NCI-H524 treated with DMSO at 0.1 percent for 48 hours (cell line): ENCODE data around the gene TRAF2.
"Not testable (repeated sequence)": the region's sequence is repeated elsewhere in the genome, so short reads cannot be mapped to it uniquely, and the experiment has no call there.

Source experiments
- DNase-seq: peaks from one replicate; lab custom pipeline; 2025; lab: John Stamatoyannopoulos, UW

Gene TRAF2

GRCh38 chr9:136857581-136858412 lies 28.5 kb upstream of the TRAF2 start:
- DNase-seq: no peak

DNA sequence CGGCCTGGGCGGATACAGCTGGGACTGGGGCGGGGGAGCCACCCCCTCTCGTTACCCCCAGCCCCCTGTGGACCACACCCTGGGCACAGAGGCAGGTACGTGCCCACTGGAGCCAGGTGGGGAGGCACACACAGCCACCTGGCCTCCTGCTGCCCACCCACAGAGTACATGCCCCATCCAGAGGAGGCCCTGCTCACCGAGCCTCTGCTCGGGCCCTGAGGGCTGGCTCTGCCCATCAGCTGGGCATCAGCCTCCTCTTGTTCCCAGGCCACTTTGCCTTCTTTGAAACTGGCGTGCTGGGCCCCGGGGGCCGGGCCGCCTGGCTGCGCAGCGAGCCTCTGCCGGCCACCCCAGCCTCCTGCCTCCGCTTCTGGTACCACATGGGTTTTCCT lies 27.9 kb upstream of the TRAF2 start:
- no peak for DNase-seq

DNA sequence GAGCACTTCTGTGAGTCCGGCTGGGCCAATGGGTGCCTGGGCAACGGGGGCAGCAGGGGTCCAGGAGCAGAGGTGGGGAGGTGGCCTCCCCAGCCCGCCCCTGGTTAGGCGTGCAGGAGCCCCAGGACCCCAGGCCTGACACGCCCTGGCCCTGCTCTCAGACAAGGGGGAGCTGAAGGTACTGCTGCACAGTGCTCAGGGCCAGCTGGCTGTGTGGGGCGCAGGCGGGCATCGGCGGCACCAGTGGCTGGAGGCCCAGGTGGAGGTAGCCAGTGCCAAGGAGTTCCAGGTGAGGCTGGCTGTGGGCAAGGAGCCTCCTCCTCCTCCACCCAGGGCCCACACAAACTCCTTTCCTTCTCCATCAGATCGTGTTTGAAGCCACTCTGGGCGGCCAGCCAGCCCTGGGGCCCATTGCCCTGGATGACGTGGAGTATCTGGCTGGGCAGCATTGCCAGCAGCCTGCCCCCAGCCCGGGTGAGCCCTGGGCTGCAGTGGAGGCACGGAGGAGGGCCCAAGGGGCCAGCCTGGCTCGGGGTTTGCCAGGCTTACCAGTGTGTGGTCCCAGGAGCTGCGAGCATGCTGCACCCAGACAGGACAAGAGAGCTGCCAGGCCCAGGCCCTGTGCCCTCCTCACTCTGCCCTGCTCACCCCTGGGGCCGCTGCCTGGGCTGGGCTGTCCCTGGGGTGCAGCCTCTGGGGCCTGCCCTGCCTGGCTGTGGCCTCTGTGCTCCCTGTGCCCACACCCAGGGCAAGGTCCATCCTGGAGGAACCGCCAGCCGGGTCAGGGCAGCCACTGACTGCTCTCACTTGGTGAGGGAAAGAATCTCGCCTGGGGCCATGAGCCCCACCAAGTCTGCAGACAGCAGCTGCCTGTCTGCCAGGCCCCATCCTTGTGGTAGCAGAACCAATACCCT lies 27.2 kb upstream of the TRAF2 start:
- no peak for DNase-seq

- DNase-seq: no peak
Measured at GRCh38 chr9:136860529-136860928, 25.8 kb upstream of the TRAF2 start.

DNA sequence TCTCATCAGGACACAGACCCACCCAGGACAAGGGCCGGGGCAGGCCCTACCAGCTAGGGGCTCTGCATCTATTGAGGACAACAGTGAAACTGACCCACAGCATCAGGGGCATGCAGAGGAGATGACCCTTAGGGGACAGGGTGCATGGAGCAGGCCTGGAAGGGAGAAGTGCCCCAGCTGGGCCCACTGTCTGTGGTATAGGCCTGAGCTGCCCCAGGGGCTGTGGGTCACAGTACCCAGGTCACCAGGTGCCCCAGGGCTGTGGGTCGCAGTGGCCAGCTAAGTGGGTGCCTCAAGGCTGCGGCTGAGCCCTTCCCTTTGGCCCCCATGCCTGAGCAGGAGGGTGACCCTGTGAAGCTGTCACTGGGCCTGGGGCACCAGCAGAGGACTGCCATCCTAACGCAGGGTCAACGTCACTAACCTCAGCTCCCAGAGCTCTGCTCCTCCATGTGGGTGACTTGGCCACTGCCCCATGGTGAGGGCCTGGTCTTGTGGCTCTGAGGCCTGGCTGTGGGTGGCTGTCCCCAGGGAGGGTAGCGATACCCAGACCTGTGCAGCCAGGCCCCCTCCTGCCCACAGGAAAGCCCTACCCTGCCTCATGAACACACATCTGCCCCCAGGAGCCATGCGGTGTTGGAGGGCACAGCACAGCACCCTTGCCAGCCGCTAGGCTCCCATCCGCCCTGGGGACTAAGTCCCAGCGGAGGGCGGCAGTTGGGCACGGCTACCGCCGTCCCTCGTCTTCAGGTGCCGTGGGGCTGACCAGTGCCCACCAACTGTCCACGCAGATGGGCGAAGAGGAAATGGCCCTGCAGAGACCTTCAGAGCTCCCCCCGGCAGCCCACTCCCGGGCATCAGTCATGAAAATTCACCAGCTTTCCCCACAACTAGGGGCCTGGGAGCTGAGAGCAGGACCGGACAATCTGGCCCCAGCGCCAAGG lies 25.1 kb upstream of the TRAF2 start:
- no peak for DNase-seq

GRCh38 chr9:136861874-136862457 lies 24.4 kb upstream of the TRAF2 start:
- no peak for DNase-seq

GRCh38 chr9:136862849-136863622 lies 23.3 kb upstream of the TRAF2 start:
- no peak for DNase-seq

DNA sequence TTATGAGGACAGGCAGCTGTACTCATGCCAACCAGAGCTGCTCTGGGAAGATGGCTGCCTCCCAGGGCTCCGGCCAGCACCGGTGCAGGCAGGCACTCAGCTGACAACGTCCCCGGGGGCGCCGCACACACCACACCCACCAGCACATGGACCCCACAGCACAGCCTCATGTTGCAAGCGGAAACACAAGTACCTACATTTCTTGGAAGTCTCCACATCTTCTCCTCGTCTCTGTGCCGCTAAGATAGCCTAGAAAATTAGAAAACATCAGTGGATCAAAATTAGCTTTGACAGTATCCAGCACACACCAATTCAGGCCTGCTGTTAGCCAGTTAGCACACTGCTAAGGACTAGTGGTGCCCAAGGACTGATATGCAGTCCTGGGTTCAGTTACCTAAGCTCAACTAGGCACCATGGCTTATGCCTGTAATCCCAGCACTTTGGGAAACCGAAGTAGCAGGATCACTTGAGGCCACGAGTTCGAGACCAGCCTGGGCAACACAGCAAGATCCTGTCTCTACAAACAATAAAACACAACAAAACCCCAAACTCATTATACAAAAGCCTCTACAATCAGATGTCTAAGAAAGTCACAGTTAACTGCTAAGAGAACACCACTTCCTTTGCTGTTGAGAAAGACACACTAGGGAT lies 22.6 kb upstream of the TRAF2 start:
- DNase-seq: no peak

- DNase-seq: no peak
Measured at GRCh38 chr9:136865041-136865767, 21.1 kb upstream of the TRAF2 start.

GRCh38 chr9:136865768-136866103 lies 20.6 kb upstream of the TRAF2 start:
- DNase-seq: no peak

GRCh38 chr9:136866898-136867421 lies 19.4 kb upstream of the TRAF2 start:
- not testable (repeated sequence) for DNase-seq

GRCh38 chr9:136867480-136867879 lies 18.8 kb upstream of the TRAF2 start:
- no peak for DNase-seq

DNA sequence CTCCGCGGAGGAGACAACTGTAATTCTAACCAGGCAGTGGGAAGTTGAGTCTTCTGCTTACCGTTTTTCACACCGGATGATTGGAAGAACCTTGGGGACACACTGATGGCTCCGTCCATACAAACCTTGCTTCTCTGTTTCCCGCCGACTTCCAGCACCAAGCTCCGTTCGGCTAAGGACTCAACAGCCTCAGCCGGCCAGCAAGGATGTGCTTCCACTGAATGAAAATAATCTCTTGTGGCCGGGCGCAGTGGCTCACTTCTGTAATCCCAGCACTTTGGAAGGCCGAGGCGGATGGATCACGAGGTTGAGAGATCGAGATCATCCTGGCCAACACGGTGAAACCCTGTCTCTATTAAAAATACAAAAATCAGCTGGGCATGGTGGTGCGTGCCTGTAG lies 18.4 kb upstream of the TRAF2 start:
- DNase-seq: no peak

- DNase-seq: no peak
Measured at GRCh38 chr9:136868644-136869043, 17.7 kb upstream of the TRAF2 start.

DNA sequence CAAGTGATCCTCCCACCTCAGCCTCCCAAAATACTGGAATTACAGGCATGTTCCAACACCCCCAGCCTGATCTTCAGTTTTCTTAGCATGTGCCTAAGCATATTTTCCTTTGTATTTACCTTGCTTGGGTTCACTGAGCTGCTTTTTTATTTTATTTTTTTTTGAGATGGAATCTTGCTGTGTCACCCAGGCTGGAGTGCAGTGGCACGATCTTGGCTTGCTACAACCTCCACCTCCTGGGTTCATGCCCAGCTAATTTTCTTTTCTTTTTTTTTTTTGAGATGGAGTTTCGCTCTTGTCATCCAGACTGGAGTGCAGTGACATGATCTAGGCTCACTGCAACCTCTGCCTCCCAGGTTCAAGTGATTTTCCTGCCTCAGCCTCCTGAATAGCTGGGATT lies 16.7 kb upstream of the TRAF2 start:
- DNase-seq: not testable (repeated sequence)

- DNase-seq: no peak
Measured at GRCh38 chr9:136875155-136875554, 11.2 kb upstream of the TRAF2 start.

DNA sequence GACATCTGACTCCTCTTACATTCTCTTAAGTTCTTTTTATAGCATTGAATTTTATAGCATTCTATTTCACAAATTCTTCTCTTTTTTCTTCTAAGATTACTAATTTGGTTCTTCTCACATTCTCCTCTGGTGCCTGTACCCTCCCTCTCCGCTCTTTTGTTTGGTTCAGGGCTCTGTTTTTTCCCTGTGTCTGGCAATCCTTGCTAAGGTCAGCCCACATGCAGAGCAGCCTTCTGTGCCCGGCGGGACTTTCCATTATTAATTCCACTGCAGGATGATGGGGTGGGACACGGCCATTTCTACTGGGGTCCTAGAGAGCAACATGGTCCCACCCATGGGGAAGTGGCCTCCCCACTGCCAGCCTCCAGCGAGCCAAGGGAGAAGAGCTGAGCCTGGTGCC lies 9.8 kb upstream of the TRAF2 start:
- no peak for DNase-seq

DNA sequence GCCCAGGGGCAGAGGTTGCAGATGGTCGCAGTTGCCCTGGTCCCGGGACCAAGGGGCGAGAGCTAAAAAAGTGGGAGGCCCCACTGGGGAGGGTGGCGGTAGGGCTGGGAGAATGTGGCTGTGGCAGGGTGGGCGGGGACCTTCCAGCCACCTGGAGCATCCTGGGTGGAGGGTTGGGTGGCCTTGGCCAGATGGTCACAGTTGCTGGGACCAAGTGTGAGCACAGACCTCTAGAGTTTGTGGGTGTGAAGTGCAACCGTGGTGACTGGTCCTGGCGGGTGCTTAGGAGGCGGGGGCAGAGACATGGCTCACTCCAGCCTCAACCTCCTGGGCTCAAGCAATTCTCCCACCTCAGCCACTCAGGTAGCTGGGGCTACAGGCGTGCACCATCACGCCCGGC lies 5.7 kb upstream of the TRAF2 start:
- DNase-seq: peak; percentile 17

DNA sequence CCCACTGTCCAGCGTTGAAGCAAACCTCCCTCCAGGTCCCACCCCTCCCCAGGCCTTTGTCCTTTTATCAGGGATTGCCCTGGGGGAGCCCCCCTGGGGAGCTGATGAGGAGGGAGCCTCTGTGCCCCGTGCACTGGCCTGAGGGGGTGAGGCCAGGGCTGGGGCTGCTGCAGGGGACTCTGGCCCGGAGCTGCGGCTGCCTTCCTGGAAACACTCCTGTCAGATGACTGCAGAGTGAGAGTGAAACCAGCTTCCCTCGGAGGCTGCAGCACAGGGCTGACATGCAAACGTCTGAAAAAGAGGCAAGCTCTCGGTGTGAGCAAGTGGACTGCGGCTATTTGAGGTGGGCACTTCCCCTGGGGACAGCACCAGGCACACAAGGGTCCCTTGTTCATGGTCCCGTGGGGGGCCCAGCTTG lies 4.6 kb upstream of the TRAF2 start:
- no peak for DNase-seq
